ENCODE measurements around the gene ZSCAN9. TPM values are rescaled to one million over a fixed set of nuclear protein-coding genes. Genes with fewer than 3 reads are reported as not detected.

ZSCAN9 gene
- total RNA-seq, 1 donor from 2014 or later: 8.1 TPM

GRCh38 chr6:28232785-28233184 lies 7.7 kb downstream of the ZSCAN9 start:
- H3K4me1 Mint-ChIP-seq (ENCODE audit: low read depth): peaks cover under 1% of the 10 kb centered on the region
- H3K4me3 Mint-ChIP-seq: no peak overlapping the region
- peaks cover 9% of the 10 kb centered on the region for H3K27me3 Mint-ChIP-seq (ENCODE audit: insufficient read depth)

GRCh38 chr6:28235912-28236452 lies 10.9 kb downstream of the ZSCAN9 start:
- intact Hi-C loops (cut with micrococcal nuclease): no loop called here
- Mint-ChIP-seq H3K4me1 (ENCODE audit: low read depth) (no peaks in the 10 kb centered on the region), H3K4me3 (no peak overlapping the region), H3K27ac (no peak overlapping the region), H3K36me3 (ENCODE audit: low read depth) (peaks cover 12% of the 10 kb centered on the region), H3K9me3 (peaks cover 13% of the 10 kb centered on the region), H3K27me3 (ENCODE audit: insufficient read depth) (peaks cover 9% of the 10 kb centered on the region)
- no peak for DNase-seq (ENCODE audit: low spot score)

More at GRCh38 chr6:28232785-28233184, 7.7 kb downstream of the ZSCAN9 start:
- no peak for DNase-seq (ENCODE audit: low spot score)
- Mint-ChIP-seq H3K36me3 (ENCODE audit: low read depth) (peaks cover 25% of the 10 kb centered on the region), H3K9me3 (peaks cover 11% of the 10 kb centered on the region), H3K27ac (no peak overlapping the region)
- intact Hi-C loops (cut with micrococcal nuclease): no loop called here

GRCh38 chr6:28239636-28240035 lies 14.6 kb downstream of the ZSCAN9 start:
- no peak overlapping the region for H3K27ac Mint-ChIP-seq
- no peaks in the 10 kb centered on the region for H3K4me1 Mint-ChIP-seq (ENCODE audit: low read depth)
- no peak for DNase-seq (ENCODE audit: low spot score)
- peaks cover 17% of the 10 kb centered on the region for H3K36me3 Mint-ChIP-seq (ENCODE audit: low read depth)
- H3K27me3 Mint-ChIP-seq (ENCODE audit: insufficient read depth): peaks cover 5% of the 10 kb centered on the region
- peaks cover 3% of the 10 kb centered on the region for H3K9me3 Mint-ChIP-seq
- intact Hi-C loops (cut with micrococcal nuclease): no loop called here
- H3K4me3 Mint-ChIP-seq: no peak overlapping the region

- intact Hi-C loops (cut with micrococcal nuclease): no loop called here
- no peak for DNase-seq (ENCODE audit: low spot score)
- no peaks in the 10 kb centered on the region for H3K4me1 Mint-ChIP-seq (ENCODE audit: low read depth)
- no peak overlapping the region for H3K4me3 Mint-ChIP-seq
- no peak overlapping the region for H3K27ac Mint-ChIP-seq
- peaks cover 20% of the 10 kb centered on the region for H3K36me3 Mint-ChIP-seq (ENCODE audit: low read depth)
- H3K9me3 Mint-ChIP-seq: peaks cover 3% of the 10 kb centered on the region
- peaks cover 4% of the 10 kb centered on the region for H3K27me3 Mint-ChIP-seq (ENCODE audit: insufficient read depth)
These were observed 15.4 kb downstream of the ZSCAN9 start for GRCh38 chr6:28240471-28240870.

- no peak for DNase-seq (ENCODE audit: low spot score)
- Mint-ChIP-seq H3K27ac (no peak overlapping the region), H3K4me1 (ENCODE audit: low read depth) (no peaks in the 10 kb centered on the region), H3K27me3 (ENCODE audit: insufficient read depth) (no peaks in the 10 kb centered on the region), H3K4me3 (no peak overlapping the region), H3K9me3 (peaks cover 3% of the 10 kb centered on the region), H3K36me3 (ENCODE audit: low read depth) (peaks cover 41% of the 10 kb centered on the region)
- intact Hi-C loops (cut with micrococcal nuclease): no loop called here
These were observed 18.9 kb downstream of the ZSCAN9 start for GRCh38 chr6:28243946-28244345.

- H3K4me3 Mint-ChIP-seq: no peak overlapping the region
- H3K27ac Mint-ChIP-seq: no peak overlapping the region
These were observed 20.3 kb downstream of the ZSCAN9 start for GRCh38 chr6:28245206-28245941.

GRCh38 chr6:28248916-28249315 lies 23.8 kb downstream of the ZSCAN9 start:
- H3K27me3 Mint-ChIP-seq (ENCODE audit: insufficient read depth): no peaks in the 10 kb centered on the region
- peaks cover 26% of the 10 kb centered on the region for H3K4me1 Mint-ChIP-seq (ENCODE audit: low read depth)
- intact Hi-C loops (cut with micrococcal nuclease): no loop called here
- H3K4me3 Mint-ChIP-seq: no peak overlapping the region
- peaks cover 35% of the 10 kb centered on the region for H3K36me3 Mint-ChIP-seq (ENCODE audit: low read depth)
- DNase-seq (ENCODE audit: low spot score): no peak
- no peak overlapping the region for H3K27ac Mint-ChIP-seq
- no peaks in the 10 kb centered on the region for H3K9me3 Mint-ChIP-seq

More at GRCh38 chr6:28245206-28245941, 20.3 kb downstream of the ZSCAN9 start:
- no peak for DNase-seq (ENCODE audit: low spot score)
- Mint-ChIP-seq H3K27me3 (ENCODE audit: insufficient read depth) (no peaks in the 10 kb centered on the region), H3K36me3 (ENCODE audit: low read depth) (peaks cover 39% of the 10 kb centered on the region), H3K9me3 (no peaks in the 10 kb centered on the region), H3K4me1 (ENCODE audit: low read depth) (peaks cover 6% of the 10 kb centered on the region)
- intact Hi-C loops (cut with micrococcal nuclease): no loop called here

GRCh38 chr6:28250747-28251146 lies 25.7 kb downstream of the ZSCAN9 start:
- H3K4me3 Mint-ChIP-seq: peak overlapping the region; percentile 81
- intact Hi-C loops (cut with micrococcal nuclease): loop anchor here (5.0 kb wide), 1 partner anchor 33 kb away; no protein-coding TSS in a partner anchor
- DNase-seq (ENCODE audit: low spot score): no peak
- H3K27ac Mint-ChIP-seq: no peak overlapping the region
- H3K27me3 Mint-ChIP-seq (ENCODE audit: insufficient read depth): peaks cover under 1% of the 10 kb centered on the region
- H3K36me3 Mint-ChIP-seq (ENCODE audit: low read depth): peaks cover 22% of the 10 kb centered on the region
- H3K4me1 Mint-ChIP-seq (ENCODE audit: low read depth): peaks cover 26% of the 10 kb centered on the region
- no peaks in the 10 kb centered on the region for H3K9me3 Mint-ChIP-seq

GRCh38 chr6:28251661-28252008 lies 26.6 kb downstream of the ZSCAN9 start:
- peak overlapping the region; percentile 99 for H3K4me3 Mint-ChIP-seq
- H3K9me3 Mint-ChIP-seq: no peaks in the 10 kb centered on the region
- H3K27me3 Mint-ChIP-seq (ENCODE audit: insufficient read depth): peaks cover 3% of the 10 kb centered on the region
- H3K27ac Mint-ChIP-seq: peak overlapping the region; percentile 83
- H3K4me1 Mint-ChIP-seq (ENCODE audit: low read depth): peaks cover 26% of the 10 kb centered on the region
- intact Hi-C loops (cut with micrococcal nuclease): loop anchor here (1.0 to 5.0 kb wide), 10 partner anchors 16 to 171 kb away; partner anchors contain the start of genes PGBD1, ZKSCAN3, ZKSCAN8 and ZNF165
- peak; percentile 29 for DNase-seq (ENCODE audit: low spot score)
- H3K36me3 Mint-ChIP-seq (ENCODE audit: low read depth): peaks cover 15% of the 10 kb centered on the region

GRCh38 chr6:28252009-28252975 lies 27.2 kb downstream of the ZSCAN9 start, which contains the start of gene ZKSCAN4:
TSS of gene ZKSCAN4 (minus strand) at chr6:28252269. CDS start at chr6:28251980, 289 bp downstream.
- intact Hi-C loops (cut with micrococcal nuclease): loop anchor here (1.0 to 5.0 kb wide), 10 partner anchors 15 to 171 kb away; partner anchors contain the start of genes PGBD1, ZKSCAN3, ZKSCAN8 and ZNF165

GRCh38 chr6:28254121-28254519 lies 29.0 kb downstream of the ZSCAN9 start:
- Mint-ChIP-seq H3K4me3 (no peak overlapping the region), H3K4me1 (ENCODE audit: low read depth) (peaks cover 31% of the 10 kb centered on the region), H3K36me3 (ENCODE audit: low read depth) (peaks cover 11% of the 10 kb centered on the region), H3K27ac (no peak overlapping the region), H3K27me3 (ENCODE audit: insufficient read depth) (peaks cover 3% of the 10 kb centered on the region), H3K9me3 (peaks cover 10% of the 10 kb centered on the region)
- intact Hi-C loops (cut with micrococcal nuclease): loop anchor here (5.0 kb wide), 1 partner anchor 37 kb away; no protein-coding TSS in a partner anchor
- no peak for DNase-seq (ENCODE audit: low spot score)

More at GRCh38 chr6:28252009-28252975, 27.2 kb downstream of the ZSCAN9 start, which contains the start of gene ZKSCAN4:
- Mint-ChIP-seq H3K9me3 (no peaks in the 10 kb centered on the region), H3K36me3 (ENCODE audit: low read depth) (peaks cover 12% of the 10 kb centered on the region), H3K27me3 (ENCODE audit: insufficient read depth) (peaks cover 3% of the 10 kb centered on the region), H3K27ac (peak within 1 kb of the TSS; percentile 89), H3K4me1 (ENCODE audit: low read depth) (peaks cover 26% of the 10 kb centered on the region), H3K4me3 (peak within 1 kb of the TSS; percentile 99)
- DNase-seq (ENCODE audit: low spot score): peak; percentile 72

- Mint-ChIP-seq H3K36me3 (ENCODE audit: low read depth) (peaks cover 8% of the 10 kb centered on the region), H3K9me3 (peaks cover 10% of the 10 kb centered on the region), H3K27ac (no peak overlapping the region), H3K4me3 (no peak overlapping the region), H3K4me1 (ENCODE audit: low read depth) (peaks cover 15% of the 10 kb centered on the region), H3K27me3 (ENCODE audit: insufficient read depth) (peaks cover 10% of the 10 kb centered on the region)
- intact Hi-C loops (cut with micrococcal nuclease): no loop called here
- no peak for DNase-seq (ENCODE audit: low spot score)
These were observed 32.0 kb downstream of the ZSCAN9 start for GRCh38 chr6:28257042-28257441.

Measured in activated T-helper 1 cell treated with anti-CD3 and anti-CD28 coated beads, Interleukin-12 subunit alpha, Interleukin-12 subunit beta, Interleukin-2, Interleukin-4 antibody, amounts not matched to agents 30 ng/mL and 10 ng/mL and 1 ng/mL, durations not matched to agents 14 hours and 24 hours and 36 hours (primary cell).